SK-N-SH (cell line): ENCODE results near the gene CTSE. TPM values are rescaled to one million over a fixed set of nuclear protein-coding genes. Genes with fewer than 3 reads are reported as not detected.

Experiments used
- CTCF ChIA-PET: fragments of 300-600, 350-600 bp; formaldehyde crosslinking; extraction: SDS; loops from one replicate; lab custom pipeline; 2021; lab: Yijun Ruan, JAX
- POLR2A ChIA-PET: fragments of 350-600 bp; sonication (Branson Sonifier 250); formaldehyde crosslinking; extraction: SDS; loops from one replicate; lab custom pipeline; 2020; ENCODE audit warnings: antibody characterized with exemption, inconsistent platforms; lab: Yijun Ruan, JAX
- DNase-seq: peaks from one replicate; pipeline ENCODE4 v3.0.0; 2012
- H2AFZ ChIP-seq: fragments of 200-600 bp; sonication (generic); 2 replicates; pipeline ENCODE4 v1.8.1; 2016; ENCODE audit warnings: antibody characterized with exemption, mild to moderate bottlenecking, low read depth
- H3F3A ChIP-seq: fragments of 200-600 bp; sonication (generic); replicated peaks from 2 replicates; pipeline ENCODE3; 2016; ENCODE audit warnings: antibody characterized with exemption, mild to moderate bottlenecking; ENCODE audit not compliant: insufficient read depth
- H3K27ac ChIP-seq, 2 experiments: fragments of 200-500 bp in 1 of 2; fragments of 200-600 bp in 1 of 2; sonication (Bioruptor generic) in 1 of 2; sonication (generic), shearing (Covaris generic) in 1 of 2; 2 replicates each; pipeline versions ENCODE4 v1.5.1 to v1.6.1; 2014 to 2016; ENCODE audit warnings: low read depth in 2 of 2, inconsistent platforms in 1 of 2, low read length in 1 of 2, mild to moderate bottlenecking in 1 of 2, mixed read lengths in 1 of 2
- H3K27me3 ChIP-seq: fragments of 200-600 bp; sonication (generic), shearing (Covaris generic); 2 replicates; pipeline ENCODE4 v1.6.1; 2016; ENCODE audit warnings: mixed run types; ENCODE audit not compliant: insufficient read depth
- H3K36me3 ChIP-seq, 2 experiments: fragments of 200-500 bp in 1 of 2; fragments of 200-600 bp in 1 of 2; sonication (Bioruptor generic) in 1 of 2; sonication (generic) in 1 of 2; replicated peaks in 1 of 2; 2 replicates each; pipeline versions ENCODE3 to v1.5.1; 2014 to 2016; ENCODE audit warnings: low read length in 1 of 2, mild to moderate bottlenecking in 1 of 2; ENCODE audit not compliant: insufficient read depth in 2 of 2, control insufficient read depth in 1 of 2
- H3K4me1 ChIP-seq, 2 experiments: fragments of 200-500 bp in 1 of 2; fragments of 200-600 bp in 1 of 2; sonication (Bioruptor generic) in 1 of 2; sonication (generic), shearing (Covaris generic) in 1 of 2; 2 replicates each; pipeline versions ENCODE4 v1.5.1 to v1.6.1; 2014 to 2016; ENCODE audit warnings: low read depth in 1 of 2, low read length in 1 of 2, mixed run types in 1 of 2; ENCODE audit not compliant: insufficient read depth in 2 of 2, control insufficient read depth in 1 of 2
- H3K4me2 ChIP-seq: fragments of 200-600 bp; sonication (generic), shearing (Covaris generic); 2 replicates; pipeline ENCODE4 v1.6.1; 2017; ENCODE audit warnings: mixed run types
- H3K4me3 ChIP-seq, 2 experiments: fragments of 200-500 bp in 1 of 2; fragments of 200-600 bp in 1 of 2; sonication (Bioruptor generic) in 1 of 2; sonication (generic), shearing (Covaris generic) in 1 of 2; 2 replicates each; pipeline versions ENCODE4 v1.5.1 to v1.8.1; 2014 to 2016; ENCODE audit warnings: low read depth in 2 of 2, inconsistent platforms in 1 of 2, low read length in 1 of 2, mild to moderate bottlenecking in 1 of 2, mixed read lengths in 1 of 2, moderate library complexity in 1 of 2
- H3K79me2 ChIP-seq: fragments of 200-600 bp; sonication (generic); 2 replicates; pipeline ENCODE4 v1.8.1; 2017; ENCODE audit warnings: mild to moderate bottlenecking; ENCODE audit not compliant: insufficient read depth
- H3K9ac ChIP-seq: fragments of 200-600 bp; sonication (generic); 2 replicates; pipeline ENCODE4 v1.6.1; 2017; ENCODE audit warnings: mixed run types
- H3K9me2 ChIP-seq: fragments of 200-600 bp; sonication (generic); 2 replicates; pipeline ENCODE4 v1.6.1; 2017; ENCODE audit warnings: mixed run types
- H3K9me3 ChIP-seq: fragments of 200-600 bp; sonication (generic); 2 replicates; pipeline ENCODE4 v1.6.1; 2017; ENCODE audit warnings: mixed run types, mild to moderate bottlenecking, moderate library complexity
- H4K20me1 ChIP-seq: fragments of 200-600 bp; sonication (generic); 2 replicates; pipeline ENCODE4 v1.6.1; 2017; ENCODE audit warnings: mild to moderate bottlenecking, mixed run types; ENCODE audit not compliant: insufficient read depth
- ELF1 ChIP-seq: IDR thresholded peaks from 2 replicates; pipeline ENCODE4 v1.4.0; 2012
- EP300 ChIP-seq, 2 experiments: IDR thresholded peaks; 2 replicates each; pipeline versions ENCODE4 v1.4.0 to v1.6.1; 2012; ENCODE audit warnings: borderline replicate concordance in 1 of 2, low read depth in 1 of 2, low read length in 1 of 2
- EZH2phosphoT487 ChIP-seq: fragments of 200-600 bp; sonication (generic); IDR thresholded peaks from 2 replicates; pipeline ENCODE4 v1.6.1; 2017; ENCODE audit warnings: low read depth, mixed run types, mild to moderate bottlenecking, antibody characterized with exemption, moderate library complexity, borderline replicate concordance
- GATA2 ChIP-seq: sonication (generic); formaldehyde crosslinking; IDR thresholded peaks from 2 replicates; pipeline ENCODE4 v1.5.0; 2020; ENCODE audit warnings: mild to moderate bottlenecking, missing genetic modification reagents
- JUND ChIP-seq: IDR thresholded peaks from 2 replicates; pipeline ENCODE4 v1.4.0; 2012
- MAX ChIP-seq: IDR thresholded peaks from 2 replicates; pipeline ENCODE4 v1.4.0; 2012; ENCODE audit warnings: low read depth
- MEF2A ChIP-seq: IDR thresholded peaks from 2 replicates; pipeline ENCODE4 v1.4.0; 2012; ENCODE audit warnings: low read depth, borderline replicate concordance
- PBX3 ChIP-seq: IDR thresholded peaks from 2 replicates; pipeline ENCODE4; 2012
- POLR2AphosphoS5 ChIP-seq: IDR thresholded peaks from 2 replicates; pipeline ENCODE4 v1.6.1; 2012; ENCODE audit warnings: low read depth, low read length
- RCOR1 ChIP-seq: fragments of 150-350 bp; IDR thresholded peaks from 2 replicates; pipeline ENCODE4 v1.6.1; 2017; ENCODE audit warnings: antibody characterized with exemption, low read length
- RFX5 ChIP-seq: IDR thresholded peaks from 2 replicates; pipeline ENCODE4 v1.6.1; 2012; ENCODE audit warnings: mild to moderate bottlenecking, improper control_type of control experiment, low read length
- RXRA ChIP-seq: IDR thresholded peaks from 2 replicates; pipeline ENCODE4 v1.4.0; 2012; ENCODE audit warnings: low read depth, mild to moderate bottlenecking, borderline replicate concordance
- SIN3A ChIP-seq: IDR thresholded peaks from 2 replicates; pipeline ENCODE4 v1.6.1; 2012; ENCODE audit warnings: low read depth, mild to moderate bottlenecking, low read length, moderate library complexity, borderline replicate concordance
- TCF12 ChIP-seq: IDR thresholded peaks from 2 replicates; pipeline ENCODE4 v1.4.0; 2012
- USF2 ChIP-seq: fragments of 150-350 bp; IDR thresholded peaks from 2 replicates; pipeline ENCODE4 v1.6.1; 2017; ENCODE audit warnings: antibody characterized with exemption, low read length, low read depth, borderline replicate concordance
- WGBS: methylation state at CpG from one replicate; pipeline ENCODE4 v1.1.6; 2017; ENCODE audit warnings: low lambda C conversion rate; 5-methylcytosine and 5-hydroxymethylcytosine counted together
- polyA plus RNA-seq, 3 experiments: library from polyadenylated mRNA; depleted of rRNA; stranded (reverse); fragments of >200 nt; gene quantifications; 2 replicates each; pipeline ENCODE4 v1.2.3, GENCODE V29; 2012
- TF ChIP-seq, protein P1 (sequence below): fragments of 200-600 bp; sonication (generic); IDR thresholded peaks from 2 replicates; pipeline ENCODE4 v1.6.1; 2017; ENCODE audit warnings: antibody characterized with exemption, mild to moderate bottlenecking, moderate library complexity

The CTSE gene
- polyA plus RNA-seq, 1 of the 3 experiments (the other 2 are of a cell fraction), result not detected

DNA sequence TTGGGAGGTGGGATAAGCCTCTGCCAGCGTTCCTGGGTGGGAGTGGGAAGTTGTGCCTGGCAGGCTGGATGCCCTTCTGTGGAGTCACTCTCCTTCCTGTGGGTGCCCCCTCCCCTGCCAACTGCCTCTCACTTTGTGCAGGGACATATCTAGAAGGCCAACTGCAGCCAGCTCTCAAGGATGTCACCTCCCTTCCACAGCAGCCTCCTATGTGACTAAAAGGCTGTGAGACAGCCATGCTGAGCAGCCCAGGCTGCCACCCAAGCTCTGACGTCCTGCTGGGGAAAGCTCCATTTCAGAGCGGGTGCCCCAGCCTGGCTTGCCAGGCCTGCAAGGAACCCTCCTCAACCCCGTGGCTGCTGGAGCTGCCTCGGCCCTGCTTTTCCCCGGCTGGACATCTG lies 60.9 kb downstream of the CTSE start:
- TF ChIP-seq EP300 (IDR thresholded peaks at IDR 0.05; ENCODE audit: borderline replicate concordance in 1 of 2, low read depth in 1 of 2, low read length in 1 of 2) (no peak), USF2 (no peak), RXRA (no peak), RCOR1 (no peak), JUND (no peak), MAX (no peak), ELF1 (no peak)
- TF ChIP-seq, all 33 proteins: peak for 0
- no peaks in the 10 kb centered on the region for H3K79me2 ChIP-seq
- no peaks in the 10 kb centered on the region for H3K4me1 ChIP-seq
- no peaks in the 10 kb centered on the region for H4K20me1 ChIP-seq
- ChIA-PET CTCF (interaction anchor here (0.8 to 22.3 kb wide), 4 partner anchors 15 to 44 kb away, joined by 3 to 197 read pairs (median 4); no protein-coding TSS in a partner anchor), POLR2A (no interaction called here)
- H3K9me3 ChIP-seq, result no peaks in the 10 kb centered on the region
- H3K4me3 ChIP-seq, result no peak overlapping the region
- no peak overlapping the region for H3K27ac ChIP-seq
- H3F3A ChIP-seq, result no peaks in the 10 kb centered on the region
- H3K4me2 ChIP-seq, result no peak overlapping the region
- peaks cover 21% of the 10 kb centered on the region; the same call in 1 of the 2 replicates for H3K27me3 ChIP-seq
- H2AFZ ChIP-seq, result no peak overlapping the region
- no peaks in the 10 kb centered on the region for H3K9me2 ChIP-seq
- WGBS, result 10% methylated on average over 2 of the region's 6 CpGs
- DNase-seq, result no peak
- no peak overlapping the region for H3K9ac ChIP-seq
- H3K36me3 ChIP-seq, result no peaks in the 10 kb centered on the region

DNA sequence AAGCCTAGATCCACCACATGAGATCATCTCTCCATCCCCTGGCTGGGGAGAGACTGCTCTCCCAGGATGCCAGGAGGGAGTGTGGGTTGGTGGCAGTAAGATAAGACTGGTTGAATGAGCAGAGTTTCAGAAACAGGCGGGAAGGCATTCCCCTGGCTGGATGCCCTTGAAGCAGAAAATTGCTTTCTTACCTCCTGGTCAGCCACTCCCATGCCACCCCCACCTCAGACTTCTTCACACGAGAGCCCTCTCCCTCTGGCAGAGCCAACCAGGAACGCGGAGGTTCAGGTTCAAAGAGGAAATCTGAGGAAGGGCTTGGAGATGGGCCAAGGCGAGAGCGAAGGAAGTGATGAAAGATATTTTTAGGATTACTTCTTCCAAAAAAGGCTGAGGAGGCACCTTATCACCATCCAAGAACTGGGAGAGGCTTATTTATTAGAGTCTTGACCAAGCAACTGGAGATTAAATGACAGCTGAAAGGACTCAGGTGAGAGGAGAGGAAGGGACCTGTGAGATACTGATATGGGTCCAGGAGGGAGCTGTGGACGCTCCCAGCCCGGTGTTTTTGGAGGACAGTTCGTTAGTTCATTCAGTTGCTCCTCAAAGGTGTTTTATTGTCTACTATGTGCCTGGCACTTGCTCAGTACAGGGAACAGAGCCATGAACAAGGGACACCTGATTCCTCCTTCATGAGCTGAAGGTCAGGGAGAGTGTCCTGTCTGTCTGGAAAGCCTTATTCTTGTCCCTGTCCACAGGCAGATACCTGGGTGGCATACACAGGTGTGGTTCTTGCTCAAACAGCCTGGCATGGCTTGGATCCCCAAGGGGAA lies 61.5 kb downstream of the CTSE start:
- ChIA-PET CTCF (interaction anchor here (0.9 to 22.3 kb wide), 5 partner anchors 9 to 43 kb away, joined by 3 to 197 read pairs (median 4); no protein-coding TSS in a partner anchor), POLR2A (no interaction called here)
- Histone ChIP-seq H3K9me2 (no peaks in the 10 kb centered on the region), H3K27me3 (peaks cover 24% of the 10 kb centered on the region; the same call in 1 of the 2 replicates), H3K27ac (no peak overlapping the region), H3F3A (no peaks in the 10 kb centered on the region), H2AFZ (no peak overlapping the region), H4K20me1 (no peaks in the 10 kb centered on the region), H3K4me3 (no peak overlapping the region), H3K4me2 (no peak overlapping the region), H3K79me2 (no peaks in the 10 kb centered on the region), H3K4me1 (no peaks in the 10 kb centered on the region), H3K9ac (no peak overlapping the region), H3K36me3 (no peaks in the 10 kb centered on the region), H3K9me3 (no peaks in the 10 kb centered on the region)
- DNase-seq, result no peak
- TF ChIP-seq TCF12 (no peak), ELF1 (no peak), RXRA (no peak), POLR2AphosphoS5 (no peak), RFX5 (no peak), SIN3A (no peak), EZH2phosphoT487 (no peak), MEF2A (no peak), GATA2 (CRISPR knock-in tag) (no peak), PBX3 (no peak)
- TF ChIP-seq, protein P1, sequence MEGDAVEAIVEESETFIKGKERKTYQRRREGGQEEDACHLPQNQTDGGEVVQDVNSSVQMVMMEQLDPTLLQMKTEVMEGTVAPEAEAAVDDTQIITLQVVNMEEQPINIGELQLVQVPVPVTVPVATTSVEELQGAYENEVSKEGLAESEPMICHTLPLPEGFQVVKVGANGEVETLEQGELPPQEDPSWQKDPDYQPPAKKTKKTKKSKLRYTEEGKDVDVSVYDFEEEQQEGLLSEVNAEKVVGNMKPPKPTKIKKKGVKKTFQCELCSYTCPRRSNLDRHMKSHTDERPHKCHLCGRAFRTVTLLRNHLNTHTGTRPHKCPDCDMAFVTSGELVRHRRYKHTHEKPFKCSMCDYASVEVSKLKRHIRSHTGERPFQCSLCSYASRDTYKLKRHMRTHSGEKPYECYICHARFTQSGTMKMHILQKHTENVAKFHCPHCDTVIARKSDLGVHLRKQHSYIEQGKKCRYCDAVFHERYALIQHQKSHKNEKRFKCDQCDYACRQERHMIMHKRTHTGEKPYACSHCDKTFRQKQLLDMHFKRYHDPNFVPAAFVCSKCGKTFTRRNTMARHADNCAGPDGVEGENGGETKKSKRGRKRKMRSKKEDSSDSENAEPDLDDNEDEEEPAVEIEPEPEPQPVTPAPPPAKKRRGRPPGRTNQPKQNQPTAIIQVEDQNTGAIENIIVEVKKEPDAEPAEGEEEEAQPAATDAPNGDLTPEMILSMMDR, result no peak
- WGBS, result 75% methylated on average over 8 of the region's 9 CpGs
